NT2/D1 (cell line): Measurements from ENCODE around the gene HNRNPAB.

Source experiments
- YY1 ChIP-seq: IDR thresholded peaks from 2 replicates; pipeline ENCODE4 v1.6.1; 2011; ENCODE audit not compliant: insufficient read length, insufficient read depth
- ZNF274 ChIP-seq: IDR thresholded peaks from 2 replicates; pipeline ENCODE4 v1.6.1; 2011; ENCODE audit warnings: mild to moderate bottlenecking, low read depth, low read length

- TF ChIP-seq ZNF274 (no peak), YY1 (no peak)
Observed at GRCh38 chr5:178170455-178170854, 33.9 kb upstream of the HNRNPAB start.
